A673 (cell line): ENCODE results near the gene MAL. TPM values are rescaled to one million over a fixed set of nuclear protein-coding genes. Genes with fewer than 3 reads are reported as not detected.
A peak's percentile ranks its signal among the peaks of the same experiment; 100 is the strongest.

Experiments
- BruUV-seq: library from RNA; stranded (reverse); fragments of 400-500 nt; replicated peaks from 2 replicates; lab custom pipeline; 2021; lab: Mats Ljungman, UMichigan
- CTCF ChIA-PET: fragments of 300-600 bp; sonication (Branson Sonifier 250); formaldehyde crosslinking; loops from one replicate; lab custom pipeline; 2022; ENCODE audit warnings: antibody characterized with exemption; lab: Charles Lee
- POLR2A ChIA-PET: fragments of 300-600 bp; sonication (Branson Sonifier 250); formaldehyde crosslinking; loops from one replicate; lab custom pipeline; 2022; ENCODE audit warnings: antibody characterized with exemption; ENCODE audit not compliant: low non-redundant PET; lab: Charles Lee
- DNase-seq: peaks from one replicate; pipeline ENCODE4 v3.0.0-alpha.2; 2015; ENCODE audit warnings: low spot score
- H3K27ac ChIP-seq: fragments of 200-600 bp; sonication (generic); 2 replicates; pipeline ENCODE4 v1.5.1; 2016; ENCODE audit warnings: mixed run types, low read depth, mild to moderate bottlenecking, mixed read lengths, antibody characterized with exemption, low read length; ENCODE audit not compliant: poor library complexity, severe bottlenecking
- H3K27me3 ChIP-seq: fragments of 200-600 bp; sonication (generic); replicated peaks from 2 replicates; pipeline ENCODE4 v1.6.1; 2017; ENCODE audit warnings: mixed run types, low read depth, mild to moderate bottlenecking, mixed read lengths, antibody characterized with exemption, low read length; ENCODE audit not compliant: insufficient read depth, poor library complexity
- H3K36me3 ChIP-seq: fragments of 200-600 bp; sonication (generic); 2 replicates; pipeline ENCODE4 v1.6.1; 2016; ENCODE audit warnings: mixed run types, mild to moderate bottlenecking, mixed read lengths, antibody characterized with exemption, low read length; ENCODE audit not compliant: insufficient read depth, poor library complexity, severe bottlenecking
- H3K4me1 ChIP-seq: fragments of 200-600 bp; sonication (generic); 2 replicates; pipeline ENCODE4 v1.6.1; 2017; ENCODE audit warnings: mixed run types, mild to moderate bottlenecking, mixed read lengths, antibody characterized with exemption, low read length; ENCODE audit not compliant: insufficient read depth, poor library complexity, severe bottlenecking
- H3K4me3 ChIP-seq: fragments of 200-600 bp; sonication (generic); 2 replicates; pipeline ENCODE4 v1.5.1; 2016; ENCODE audit warnings: low read depth, mixed run types, mild to moderate bottlenecking, mixed read lengths, low read length; ENCODE audit not compliant: poor library complexity, severe bottlenecking
- H3K9me3 ChIP-seq: fragments of 200-600 bp; sonication (generic); 2 replicates; pipeline ENCODE4 v1.6.1; 2016; ENCODE audit warnings: mixed run types, low read depth, mild to moderate bottlenecking, mixed read lengths, antibody characterized with exemption, low read length; ENCODE audit not compliant: poor library complexity, severe bottlenecking
- CTCF ChIP-seq: fragments of 300-800, 200-600 bp; sonication (generic); conservative IDR thresholded peaks from 2 replicates; pipeline ENCODE4 v1.5.1; 2017; ENCODE audit warnings: low read depth, mild to moderate bottlenecking, antibody characterized with exemption, low read length, moderate library complexity, mixed read lengths
- EZH2 ChIP-seq: fragments of 200-600 bp; sonication (generic); IDR thresholded peaks from 2 replicates; pipeline ENCODE4 v1.6.1; 2017; ENCODE audit warnings: borderline replicate concordance, low read depth, mild to moderate bottlenecking, mixed read lengths, antibody characterized with exemption, low read length; ENCODE audit not compliant: poor library complexity, severe bottlenecking
- intact Hi-C: fragments of 100-400 bp; cut with micrococcal nuclease; formaldehyde crosslinking; loops from one replicate; pipeline ENCODE4 v1.10.0; 2022; ENCODE audit not compliant: unreplicated experiment
- total RNA-seq: library from RNA; stranded (reverse); gene quantifications from 2 replicates; pipeline ENCODE4 v1.2.3, GENCODE V29; 2021

The MAL gene
- total RNA-seq, 1 experiment from 2014 or later, result not detected

- ChIA-PET POLR2A (no interaction called here), CTCF (no interaction called here)
Measured at GRCh38 chr2:95040426-95040825, 14.9 kb downstream of the MAL start.

GRCh38 chr2:95041060-95041823 lies 15.7 kb downstream of the MAL start:
- H3K27ac ChIP-seq, result no peak overlapping the region
- no peak for DNase-seq
- ChIA-PET POLR2A (no interaction called here), CTCF (no interaction called here)
- no peak overlapping the region for H3K4me3 ChIP-seq
- no peaks in the 10 kb centered on the region for H3K36me3 ChIP-seq
- BruUV-seq, result no TSS peak
- H3K27me3 ChIP-seq, result peaks cover 7% of the 10 kb centered on the region
- H3K9me3 ChIP-seq, result no peaks in the 10 kb centered on the region
- intact Hi-C loops, result no loop called here
- H3K4me1 ChIP-seq, result no peaks in the 10 kb centered on the region
- TF ChIP-seq EZH2 (no peak), CTCF (no peak)

More at GRCh38 chr2:95040426-95040825, 14.9 kb downstream of the MAL start:
- Histone ChIP-seq H3K9me3 (no peaks in the 10 kb centered on the region), H3K36me3 (no peaks in the 10 kb centered on the region), H3K4me1 (no peaks in the 10 kb centered on the region), H3K27me3 (peaks cover 7% of the 10 kb centered on the region), H3K27ac (no peak overlapping the region), H3K4me3 (no peak overlapping the region)
- intact Hi-C loops, result no loop called here
- DNase-seq, result no peak
- TF ChIP-seq CTCF (0 out of 2 replicates have a peak, but pooled peaks have one; percentile 17), EZH2 (no peak)
- BruUV-seq, result no TSS peak

DNA sequence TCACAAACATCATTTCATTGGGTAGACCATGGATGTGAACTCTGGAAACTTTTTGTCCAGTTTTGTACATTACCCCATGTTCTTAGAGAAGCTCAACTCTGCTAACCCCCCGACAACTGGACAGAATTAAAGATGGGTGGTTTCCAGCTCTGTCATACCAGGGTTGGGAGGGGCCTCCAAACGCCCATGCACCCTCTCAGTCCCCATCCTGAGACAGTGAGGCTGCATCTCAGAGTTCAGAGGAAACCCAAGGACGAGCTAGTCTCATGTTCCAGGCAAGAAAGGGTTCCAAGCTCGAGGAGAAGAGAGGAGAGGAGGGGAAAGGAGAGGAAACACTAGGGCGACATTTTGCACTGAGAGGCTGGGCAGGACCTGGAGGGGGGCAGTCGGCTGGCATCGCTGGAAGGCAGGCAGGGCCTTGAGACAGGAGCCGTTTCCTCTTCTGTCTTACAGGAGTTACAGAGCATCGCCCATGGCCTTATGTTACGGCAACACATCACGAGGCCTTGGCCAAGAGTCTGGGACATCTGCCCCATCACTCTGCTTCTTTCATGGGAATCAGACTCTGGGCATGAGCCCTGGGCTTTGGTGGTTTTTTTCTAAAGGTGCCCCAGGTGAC lies 16.4 kb downstream of the MAL start:
- no TSS peak for BruUV-seq
- Histone ChIP-seq H3K27ac (no peak overlapping the region), H3K4me3 (no peak overlapping the region), H3K36me3 (no peaks in the 10 kb centered on the region), H3K4me1 (no peaks in the 10 kb centered on the region), H3K27me3 (peaks cover 7% of the 10 kb centered on the region), H3K9me3 (no peaks in the 10 kb centered on the region)
- TF ChIP-seq CTCF (no peak), EZH2 (no peak)
- DNase-seq, result no peak
- intact Hi-C loops, result no loop called here
- CTCF ChIA-PET, result no interaction called here
- POLR2A ChIA-PET, result no interaction called here
